Left renal cortex interstitium (tissue), 4 donors: ENCODE measurements around the gene FAM184A. TPM values are rescaled to one million over a fixed set of nuclear protein-coding genes. Genes with fewer than 3 reads are reported as not detected.
"Not testable (repeated sequence)": the region's sequence is repeated elsewhere in the genome, so short reads cannot be mapped to it uniquely, and the experiment has no call there.

ENCODE experiments used
- DNase-seq, 4 donors: peaks; one replicate each; pipeline ENCODE4 v3.0.0-alpha.2; 2013; ENCODE audit warnings: low read depth in 4 of 4, low spot score in 2 of 4, missing footprints in 1 of 4
- polyA plus RNA-seq, 4 donors: library from polyadenylated mRNA; unstranded; fragments of 120-200 nt; gene quantifications; one replicate each; pipeline ENCODE4 v1.2.1, GENCODE V29; 2013; ENCODE audit not compliant: insufficient read length in 4 of 4

The FAM184A gene, protein sequence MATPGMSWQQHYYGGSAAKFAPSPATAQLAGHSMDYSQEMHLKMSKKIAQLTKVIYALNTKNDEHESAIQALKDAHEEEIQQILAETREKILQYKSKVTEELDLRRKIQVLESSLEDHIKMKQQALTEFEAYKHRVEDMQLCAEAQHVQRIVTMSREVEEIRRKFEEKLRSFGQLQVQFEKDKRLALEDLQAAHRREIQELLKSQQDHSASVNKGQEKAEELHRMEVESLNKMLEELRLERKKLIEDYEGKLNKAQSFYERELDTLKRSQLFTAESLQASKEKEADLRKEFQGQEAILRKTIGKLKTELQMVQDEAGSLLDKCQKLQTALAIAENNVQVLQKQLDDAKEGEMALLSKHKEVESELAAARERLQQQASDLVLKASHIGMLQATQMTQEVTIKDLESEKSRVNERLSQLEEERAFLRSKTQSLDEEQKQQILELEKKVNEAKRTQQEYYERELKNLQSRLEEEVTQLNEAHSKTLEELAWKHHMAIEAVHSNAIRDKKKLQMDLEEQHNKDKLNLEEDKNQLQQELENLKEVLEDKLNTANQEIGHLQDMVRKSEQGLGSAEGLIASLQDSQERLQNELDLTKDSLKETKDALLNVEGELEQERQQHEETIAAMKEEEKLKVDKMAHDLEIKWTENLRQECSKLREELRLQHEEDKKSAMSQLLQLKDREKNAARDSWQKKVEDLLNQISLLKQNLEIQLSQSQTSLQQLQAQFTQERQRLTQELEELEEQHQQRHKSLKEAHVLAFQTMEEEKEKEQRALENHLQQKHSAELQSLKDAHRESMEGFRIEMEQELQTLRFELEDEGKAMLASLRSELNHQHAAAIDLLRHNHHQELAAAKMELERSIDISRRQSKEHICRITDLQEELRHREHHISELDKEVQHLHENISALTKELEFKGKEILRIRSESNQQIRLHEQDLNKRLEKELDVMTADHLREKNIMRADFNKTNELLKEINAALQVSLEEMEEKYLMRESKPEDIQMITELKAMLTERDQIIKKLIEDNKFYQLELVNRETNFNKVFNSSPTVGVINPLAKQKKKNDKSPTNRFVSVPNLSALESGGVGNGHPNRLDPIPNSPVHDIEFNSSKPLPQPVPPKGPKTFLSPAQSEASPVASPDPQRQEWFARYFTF
- polyA plus RNA-seq: 10 to 100 TPM in 2 of 4 donors, 1 to 10 TPM in 2; 8.2 to 12.9 (median 9.6) TPM

GRCh38 chr6:119078376-119079282 is at the start of gene FAM184A:
FAM184A (minus strand) TSS chr6:119078664; CDS start chr6:119078299, 365 bp downstream.
- peak in 2 of 4 donors; percentile 34 to 47 for DNase-seq

DNA sequence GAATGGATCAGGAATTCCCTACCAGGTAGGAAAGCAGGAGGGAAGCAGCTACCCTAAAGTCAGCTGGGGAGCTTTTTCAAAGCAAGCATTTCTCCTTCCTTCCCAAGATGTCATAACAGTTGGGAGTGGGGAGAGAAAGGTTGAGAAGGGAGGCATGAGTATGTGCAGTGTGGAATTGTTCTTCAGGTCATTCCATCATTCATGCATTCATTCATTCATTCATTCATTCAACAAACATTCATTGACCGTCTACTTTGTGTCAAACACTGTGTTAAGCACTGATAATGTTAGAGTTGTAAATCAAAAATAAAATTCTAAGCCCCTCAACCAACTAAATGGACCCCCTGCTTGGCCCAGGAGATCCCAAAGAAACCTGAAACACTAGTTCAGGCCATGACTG is 49.2 kb upstream of the FAM184A start:
- DNase-seq: no peak

DNA sequence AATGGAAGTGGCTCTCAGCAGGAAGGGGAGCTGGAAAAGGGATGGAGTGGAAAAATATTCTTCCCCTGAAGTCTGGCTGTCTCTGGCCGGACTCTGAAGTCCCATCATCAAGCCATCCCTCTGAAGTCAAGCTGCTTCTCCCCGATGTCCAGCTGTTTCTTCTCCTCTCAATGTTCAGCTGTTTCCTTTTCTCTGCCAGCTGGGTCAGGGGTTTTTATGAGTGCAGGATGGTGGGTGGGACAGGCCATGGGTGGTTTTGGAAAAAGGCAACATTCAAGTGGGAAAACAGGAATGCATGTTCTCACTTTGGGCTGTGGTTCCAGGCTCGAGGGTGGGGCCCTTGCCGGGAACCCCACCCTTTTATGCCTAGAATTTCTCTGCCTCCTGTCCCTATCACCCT is 48.4 kb upstream of the FAM184A start:
- no peak for DNase-seq

GRCh38 chr6:119126140-119126539 is 47.7 kb upstream of the FAM184A start:
- DNase-seq: no peak

DNA sequence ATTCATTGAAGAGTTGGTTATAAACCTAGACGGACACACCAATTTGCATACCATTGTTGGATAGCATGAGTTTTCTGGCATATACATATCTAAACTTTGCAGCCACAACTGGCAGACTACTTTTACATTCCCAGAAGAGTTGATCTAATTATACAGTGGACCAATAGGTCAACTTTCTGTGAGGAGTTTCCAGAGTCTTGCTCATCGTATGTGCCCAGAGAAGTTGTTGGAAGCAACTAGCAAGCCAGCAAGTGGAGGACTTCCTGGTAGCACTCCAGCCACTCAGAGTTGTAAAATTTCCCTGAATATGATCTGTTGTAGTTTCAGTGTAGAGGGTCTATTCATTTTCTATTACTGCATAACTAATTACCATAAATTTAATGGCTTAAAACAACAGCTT is 47.1 kb upstream of the FAM184A start:
- no peak for DNase-seq

DNA sequence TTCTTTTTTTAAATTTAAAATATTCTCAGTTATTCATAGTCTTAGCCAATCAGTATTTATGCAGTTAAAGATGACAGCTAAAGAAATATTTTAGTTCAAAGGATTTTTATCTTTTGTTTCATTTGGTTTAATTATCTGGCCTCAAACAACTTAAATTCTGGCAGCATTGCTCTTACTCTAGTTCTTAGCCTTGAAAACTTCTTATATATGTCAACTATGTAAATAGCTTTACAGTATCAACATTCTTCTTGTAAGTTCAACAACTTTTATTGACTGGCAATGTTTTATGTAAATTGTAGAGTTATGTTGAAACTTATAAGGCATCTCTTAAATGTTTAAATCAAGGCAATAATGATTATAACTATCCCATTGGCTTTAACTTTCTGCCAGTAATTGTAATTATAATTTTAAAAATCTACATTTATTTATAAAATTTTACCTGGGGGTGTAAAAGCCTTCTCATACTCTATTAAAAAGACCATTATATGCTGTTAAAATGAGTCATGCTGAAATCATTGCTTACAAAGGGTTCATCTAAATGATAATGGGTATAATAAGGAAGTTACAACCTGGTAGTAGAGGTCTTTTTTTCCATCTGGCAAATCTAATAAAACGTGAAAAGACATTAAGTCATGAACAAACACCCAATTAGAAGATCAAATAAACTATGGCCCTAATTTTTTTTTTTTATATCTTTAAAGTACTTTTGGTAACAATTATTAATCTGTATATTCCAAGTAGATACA is 45.8 kb upstream of the FAM184A start:
- DNase-seq: no peak

GRCh38 chr6:119122336-119122735 is 43.9 kb upstream of the FAM184A start:
- DNase-seq: no peak

DNA sequence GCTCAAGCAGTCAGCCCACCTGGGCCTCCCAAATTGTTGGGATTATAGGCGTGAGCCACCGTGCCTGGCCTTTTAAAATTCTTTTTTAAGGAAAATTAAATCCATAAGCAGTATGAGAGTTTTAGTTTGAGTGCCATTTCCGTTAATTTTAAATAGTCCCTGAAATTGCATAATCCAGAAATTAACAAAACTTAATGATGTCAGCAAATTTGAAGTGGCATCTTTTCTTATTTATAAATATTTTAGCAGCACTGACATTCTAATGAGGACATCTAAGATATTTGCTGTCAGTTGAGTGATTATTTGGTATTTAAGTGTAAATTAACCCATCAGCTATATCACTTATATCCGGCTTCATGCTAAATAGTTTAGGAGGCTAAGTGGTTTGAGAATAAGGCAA is 42.9 kb upstream of the FAM184A start:
- DNase-seq: no peak

GRCh38 chr6:119119989-119120388 is 41.5 kb upstream of the FAM184A start:
- DNase-seq: no peak

DNA sequence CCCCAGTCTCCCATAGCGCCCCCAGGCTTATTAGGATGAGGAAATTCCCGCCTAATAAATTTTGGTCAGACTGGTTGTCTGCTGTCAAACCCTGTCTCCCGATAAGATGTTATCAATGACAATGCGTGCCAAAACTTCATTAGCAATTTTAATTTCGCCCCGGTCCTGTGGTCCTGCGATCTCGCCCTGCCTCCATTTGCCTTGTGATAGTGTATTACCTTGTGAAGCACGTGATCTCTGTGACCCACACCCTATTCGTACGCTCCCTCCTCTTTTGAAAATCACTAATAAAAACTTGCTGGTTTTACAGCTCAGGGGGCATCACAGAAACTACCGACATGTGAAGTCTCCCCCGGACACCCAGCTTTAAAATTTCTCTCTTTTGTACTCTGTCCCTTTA is 40.6 kb upstream of the FAM184A start:
- not testable (repeated sequence) for DNase-seq

- DNase-seq: no peak
Observed at GRCh38 chr6:119116712-119117281, 38.3 kb upstream of the FAM184A start.

GRCh38 chr6:119113961-119114360 is 35.5 kb upstream of the FAM184A start:
- DNase-seq: no peak

GRCh38 chr6:119112812-119113530 is 34.5 kb upstream of the FAM184A start:
- no peak for DNase-seq

DNA sequence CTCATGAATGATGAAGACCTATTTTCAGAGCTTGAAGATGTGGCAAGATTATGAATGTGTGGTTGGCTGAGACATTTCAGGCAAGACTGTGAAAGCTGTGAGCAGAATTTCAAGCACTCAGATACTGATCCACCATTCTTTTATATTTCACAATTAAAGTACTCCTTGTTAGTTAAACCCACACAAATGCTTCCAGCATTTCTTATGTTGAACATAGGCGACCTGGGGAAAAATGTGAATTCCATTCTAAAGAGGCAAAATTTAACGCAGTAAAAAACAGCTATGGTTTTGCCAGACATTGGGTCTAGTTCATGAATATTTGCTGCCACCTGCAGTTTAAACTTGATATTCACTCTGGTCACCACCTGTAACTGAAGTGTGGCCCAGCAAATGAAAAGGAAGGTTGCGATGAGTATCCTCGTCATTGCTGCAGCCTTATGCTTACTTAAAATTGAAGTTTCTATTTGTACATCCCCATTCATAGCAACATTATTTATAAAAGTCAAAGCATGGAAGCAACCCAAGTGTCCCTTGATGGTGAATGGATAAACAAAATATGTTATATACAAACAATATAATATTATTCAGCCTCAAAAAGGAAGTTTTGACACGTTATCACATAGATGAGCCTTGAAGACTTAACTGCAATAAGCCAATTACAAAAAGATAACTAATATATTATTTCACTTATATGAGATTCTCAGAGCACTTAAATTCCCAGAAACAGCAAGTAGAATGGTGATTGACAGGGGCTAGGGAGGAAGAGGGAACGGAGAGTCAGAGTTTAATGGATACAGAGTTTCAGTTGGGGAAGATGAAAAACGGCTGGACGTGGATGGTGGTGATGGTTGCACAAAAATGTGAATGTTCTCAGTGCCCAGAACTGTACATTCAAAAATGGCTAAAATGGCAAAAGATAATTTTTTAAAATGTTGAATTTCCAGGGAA is 32.4 kb upstream of the FAM184A start:
- peak in 3 of 4 donors; percentile 20 to 49 (median 21) for DNase-seq

- no peak for DNase-seq
Observed at GRCh38 chr6:119109654-119110325, 31.3 kb upstream of the FAM184A start.

DNA sequence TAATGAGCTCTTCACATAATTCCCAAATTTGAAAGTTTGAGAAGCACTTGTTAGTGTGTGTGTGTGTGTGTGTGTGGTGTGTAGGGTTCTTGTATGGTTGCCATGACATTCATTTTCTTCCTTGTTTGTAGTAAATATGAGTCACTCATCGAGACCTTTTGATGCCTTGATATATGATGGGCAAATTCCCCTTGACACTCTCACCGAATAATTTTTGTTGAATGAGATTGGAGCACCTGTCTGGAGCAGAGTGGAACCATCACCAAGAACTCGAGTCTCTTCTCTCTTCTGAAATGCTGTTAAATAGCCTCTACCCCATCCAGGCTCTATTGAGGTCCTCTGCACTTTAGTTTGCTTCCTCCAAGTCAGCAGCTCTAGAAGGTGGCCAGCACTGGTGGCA is 29.6 kb upstream of the FAM184A start:
- no peak for DNase-seq

DNA sequence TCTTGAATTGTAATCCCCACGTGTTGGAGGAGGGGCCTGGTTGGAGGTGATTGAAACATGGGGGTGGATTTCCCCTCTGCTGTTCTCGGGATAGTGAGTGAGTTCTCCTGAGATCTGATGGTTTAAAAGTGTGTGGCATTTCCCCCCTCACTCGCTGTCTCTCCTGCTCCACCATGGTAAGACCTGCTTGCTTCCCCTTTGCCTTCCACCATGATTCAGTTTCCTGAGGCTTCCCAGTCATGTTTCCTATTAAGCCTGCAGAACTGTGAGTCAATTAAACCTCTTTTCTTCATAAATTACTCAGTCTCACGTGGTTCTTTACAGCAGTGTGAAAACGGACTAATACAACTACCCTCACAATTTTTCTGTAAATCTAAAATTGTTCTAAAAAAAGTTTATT is 26.8 kb upstream of the FAM184A start:
- no peak for DNase-seq
